ENCODE measurements around the gene UFD1. TPM values are rescaled to one million over a fixed set of nuclear protein-coding genes. Genes with fewer than 3 reads are reported as not detected.

The UFD1 gene
- total and polyA plus RNA-seq, 4 experiments from 2014 or later: 42.0 to 126 (median 65.0) TPM

DNA sequence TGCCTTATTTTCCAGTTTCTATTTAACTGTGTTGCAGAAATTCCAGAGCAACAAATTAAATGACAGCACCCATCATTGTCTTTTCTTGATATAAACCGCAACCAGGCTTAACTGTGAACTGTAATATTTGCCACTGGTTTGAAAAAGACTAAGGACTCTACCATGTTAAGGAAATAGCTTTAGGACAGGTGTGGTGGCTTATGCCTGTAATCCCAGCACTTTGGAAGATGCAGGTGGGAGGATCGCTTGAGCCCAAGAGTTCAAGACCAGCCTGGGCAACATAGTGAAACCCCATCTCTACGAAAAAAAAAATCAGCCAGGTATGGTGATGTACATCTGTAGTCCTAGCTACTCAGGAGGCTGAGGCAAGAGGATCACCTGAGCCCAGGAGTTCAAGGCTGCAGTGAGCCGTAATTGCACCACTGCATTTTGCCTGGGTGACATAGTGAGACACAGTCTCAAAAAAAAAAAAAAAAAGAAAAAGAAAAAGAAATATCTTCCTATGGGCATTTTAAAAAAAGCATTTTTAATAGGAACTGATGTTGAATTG lies 76.3 kb downstream of the UFD1 start:
- H3K27ac ChIP-seq (ENCODE audit: low read depth, low read length): no peak overlapping the region
- Mint-ChIP-seq H3K9me3 (peaks cover 0 to 1% (median 0%) of the 10 kb centered on the region in 8 donors), H3K36me3 (peaks cover 63 to 72% of the 10 kb centered on the region in 2 donors), H3K4me1 (peaks cover 0 to 2% (median under 1%) of the 10 kb centered on the region in 4 donors), H3K27ac (peak overlapping the region in 3 of 7 donors; percentile 12 to 29 (median 22)), H3K27me3 (no peaks in the 10 kb centered on the region), H3K4me3 (no peak overlapping the region)
- ChIA-PET POLR2A (ENCODE audit: partially characterized antibody) (no interaction called here), CTCF (ENCODE audit: partially characterized antibody) (interaction anchor here (1.4 kb wide), 1 partner anchor 258 kb away, joined by 4 read pairs; the partner anchor contains the start of gene ESS2)
- H3K36me3 ChIP-seq (ENCODE audit: insufficient read depth, low read length): peaks cover 42% of the 10 kb centered on the region
- no peaks in the 10 kb centered on the region for H3K4me1 ChIP-seq (ENCODE audit: insufficient read depth, low read length)
- H3K9me3 ChIP-seq (ENCODE audit: control insufficient read depth in 1 of 2, low read length in 2 of 2): no peaks in the 10 kb centered on the region
- intact Hi-C loops (cut with micrococcal nuclease): no loop called here
- H3K27me3 ChIP-seq (ENCODE audit: insufficient read depth, low read length): no peaks in the 10 kb centered on the region
- DNase-seq: no peak
- no peak overlapping the region for H3K4me3 ChIP-seq (ENCODE audit: low read length in 2 of 2)

GRCh38 chr22:19401483-19401882 lies 77.5 kb downstream of the UFD1 start:
- peaks cover 42% of the 10 kb centered on the region for H3K36me3 ChIP-seq (ENCODE audit: insufficient read depth, low read length)
- Mint-ChIP-seq H3K9me3 (peaks cover 0 to 1% (median 0%) of the 10 kb centered on the region in 8 donors), H3K27me3 (no peaks in the 10 kb centered on the region), H3K36me3 (peaks cover 55 to 74% of the 10 kb centered on the region in 2 donors), H3K4me3 (no peak overlapping the region), H3K4me1 (peaks cover 0 to 2% (median 0%) of the 10 kb centered on the region in 4 donors), H3K27ac (peak overlapping the region in 2 of 7 donors; percentile 65 to 91)
- no peaks in the 10 kb centered on the region for H3K27me3 ChIP-seq (ENCODE audit: insufficient read depth, low read length)
- no peak for DNase-seq
- ChIA-PET POLR2A (ENCODE audit: partially characterized antibody) (no interaction called here), CTCF (ENCODE audit: partially characterized antibody) (no interaction called here)
- intact Hi-C loops (cut with micrococcal nuclease): no loop called here
- no peak overlapping the region for H3K27ac ChIP-seq (ENCODE audit: low read depth, low read length)
- no peaks in the 10 kb centered on the region for H3K9me3 ChIP-seq (ENCODE audit: control insufficient read depth in 1 of 2, low read length in 2 of 2)
- no peak overlapping the region for H3K4me3 ChIP-seq (ENCODE audit: low read length in 2 of 2)
- no peaks in the 10 kb centered on the region for H3K4me1 ChIP-seq (ENCODE audit: insufficient read depth, low read length)

- H3K4me3 ChIP-seq (ENCODE audit: low read length in 2 of 2): no peak overlapping the region
- H3K4me1 ChIP-seq (ENCODE audit: insufficient read depth, low read length): no peaks in the 10 kb centered on the region
- no peaks in the 10 kb centered on the region for H3K27me3 ChIP-seq (ENCODE audit: insufficient read depth, low read length)
- ChIA-PET CTCF (ENCODE audit: partially characterized antibody) (no interaction called here), POLR2A (ENCODE audit: partially characterized antibody) (no interaction called here)
- no peaks in the 10 kb centered on the region for H3K9me3 Mint-ChIP-seq
- no peak overlapping the region for H3K4me3 Mint-ChIP-seq
- intact Hi-C loops (cut with micrococcal nuclease): no loop called here
- H3K4me1 Mint-ChIP-seq: peaks cover 0 to 2% (median 0%) of the 10 kb centered on the region in 4 donors
- H3K36me3 Mint-ChIP-seq: peaks cover 51 to 71% of the 10 kb centered on the region in 2 donors
- no peaks in the 10 kb centered on the region for H3K27me3 Mint-ChIP-seq
- no peak overlapping the region for H3K27ac ChIP-seq (ENCODE audit: low read depth, low read length)
- no peak for DNase-seq
- H3K36me3 ChIP-seq (ENCODE audit: insufficient read depth, low read length): peaks cover 42% of the 10 kb centered on the region
- no peaks in the 10 kb centered on the region for H3K9me3 ChIP-seq (ENCODE audit: control insufficient read depth in 1 of 2, low read length in 2 of 2)
- H3K27ac Mint-ChIP-seq: peak overlapping the region in 5 of 7 donors; percentile 28 to 52 (median 37)
These were observed 78.1 kb downstream of the UFD1 start for GRCh38 chr22:19400881-19401280.

Other genes starting within 250 kb of the UFD1 start
- gene CLTCL1, start 187.5 kb downstream of the UFD1 start, total RNA-seq: 1 to 10 TPM in 1 of 2 experiments, under 1 TPM in 1; 0.80 to 1.7 TPM
- not detected for gene CLTCL1, start 187.5 kb downstream of the UFD1 start, polyA plus RNA-seq
- 10 to 100 TPM; 27.3 to 30.8 TPM for gene HIRA, start 47.5 kb downstream of the UFD1 start, total RNA-seq
- gene HIRA, start 47.5 kb downstream of the UFD1 start, polyA plus RNA-seq: 1 to 10 TPM; 1.4 to 7.9 TPM
- 10 to 100 TPM; 16.2 to 16.8 TPM for gene MRPL40, start 46.6 kb downstream of the UFD1 start, total RNA-seq
- gene MRPL40, start 46.6 kb downstream of the UFD1 start, polyA plus RNA-seq: 10 to 100 TPM; 56.1 to 79.3 TPM
- 10 to 100 TPM; 40.5 TPM for gene C22orf39, start 31.5 kb downstream of the UFD1 start, total RNA-seq
- gene C22orf39, start 31.5 kb downstream of the UFD1 start, polyA plus RNA-seq: 10 to 100 TPM; 57.3 to 58.3 TPM
- gene CDC45, start 727 bp upstream of the UFD1 start, total RNA-seq: under 1 TPM; 0.53 to 0.64 TPM
- under 1 TPM in 1 of 2 donors, not detected in 1; 0.57 TPM for gene CDC45, start 727 bp upstream of the UFD1 start, polyA plus RNA-seq
- not detected for gene CLDN5, start 45.2 kb upstream of the UFD1 start, total RNA-seq
- gene CLDN5, start 45.2 kb upstream of the UFD1 start, polyA plus RNA-seq: under 1 TPM; 0.18 to 0.72 TPM
- not detected for gene SEPTIN5, start 235.3 kb upstream of the UFD1 start, total RNA-seq
- not detected for gene SEPTIN5, start 235.3 kb upstream of the UFD1 start, polyA plus RNA-seq
- gene GP1BB, start 244.3 kb upstream of the UFD1 start, total RNA-seq: not detected
- not detected for gene GP1BB, start 244.3 kb upstream of the UFD1 start, polyA plus RNA-seq

All from CD4-positive, alpha-beta memory T cell (primary cell).